HepG2 (cell line): ENCODE results near the gene PPFIA3. TPM values are rescaled to one million over a fixed set of nuclear protein-coding genes. Genes with fewer than 3 reads are reported as not detected.
A peak's percentile ranks its signal among the peaks of the same experiment; 100 is the strongest.

Experiments used
- ATF7 ChIP-seq, 2 experiments: fragments of 450-650 bp in 1 of 2; sonication (generic) in 1 of 2; formaldehyde crosslinking in 1 of 2; IDR thresholded peaks; 2 replicates each; pipeline versions ENCODE4 v1.4.0 to v1.6.1; 2016 to 2020; ENCODE audit warnings: antibody characterized with exemption in 1 of 2, mild to moderate bottlenecking in 1 of 2, missing genetic modification reagents in 1 of 2
- BORCS8-MEF2B ChIP-seq: sonication (generic); formaldehyde crosslinking; IDR thresholded peaks from 2 replicates; pipeline ENCODE4 v1.8.0; 2022; ENCODE audit warnings: mild to moderate bottlenecking, missing genetic modification reagents
- CREM ChIP-seq, 2 experiments: sonication (generic) in 1 of 2; formaldehyde crosslinking in 1 of 2; IDR thresholded peaks; 2 replicates each; pipeline versions ENCODE4 v1.4.0 to v1.6.1; 2016 to 2020; ENCODE audit warnings: antibody characterized with exemption in 1 of 2, mild to moderate bottlenecking in 1 of 2, missing genetic modification reagents in 1 of 2
- FIP1L1 ChIP-seq: fragments of 200-400 bp; formaldehyde crosslinking; IDR thresholded peaks from 2 replicates; pipeline ENCODE4 v1.6.1; 2018; ENCODE audit warnings: low read depth, mild to moderate bottlenecking, low read length, moderate library complexity, borderline replicate concordance; ENCODE audit not compliant: insufficient read depth
- FOXA1 ChIP-seq, 2 experiments: fragments of 450-650 bp in 1 of 2; sonication (generic) in 1 of 2; formaldehyde crosslinking in 1 of 2; IDR thresholded peaks; 2 replicates each; pipeline versions ENCODE4 v1.4.0 to v1.6.1; 2016 to 2020; ENCODE audit warnings: missing genetic modification reagents in 1 of 2
- HMG20A ChIP-seq: IDR thresholded peaks from 2 replicates; pipeline ENCODE4 v1.6.1; 2016; ENCODE audit warnings: borderline replicate concordance
- ISX ChIP-seq: sonication (generic); formaldehyde crosslinking; conservative IDR thresholded peaks from 2 replicates; pipeline ENCODE4 v1.5.0; 2020; ENCODE audit warnings: missing genetic modification reagents
- KMT2A ChIP-seq: sonication (generic); formaldehyde crosslinking; IDR thresholded peaks from 2 replicates; pipeline ENCODE4 v1.4.0; 2020; ENCODE audit warnings: missing genetic modification reagents
- MATR3 ChIP-seq: sonication (generic); formaldehyde crosslinking; IDR thresholded peaks from 2 replicates; pipeline ENCODE4 v1.4.0; 2020; ENCODE audit warnings: missing genetic modification reagents
- NR2C2 ChIP-seq: sonication (generic); formaldehyde crosslinking; IDR thresholded peaks from 2 replicates; pipeline ENCODE4 v1.4.0; 2020; ENCODE audit warnings: missing genetic modification reagents, mild to moderate bottlenecking, moderate library complexity, borderline replicate concordance
- NR2F6 ChIP-seq, 2 experiments: IDR thresholded peaks; 2 replicates each; pipeline ENCODE4 v1.6.1; 2016; ENCODE audit warnings: antibody characterized with exemption in 1 of 2, mild to moderate bottlenecking in 1 of 2
- RBM39 ChIP-seq: fragments of 200-400 bp; formaldehyde crosslinking; IDR thresholded peaks from one replicate; pipeline ENCODE4 v1.6.1; 2018; ENCODE audit warnings: antibody characterized with exemption, mild to moderate bottlenecking, low read depth, low read length; ENCODE audit not compliant: poor library complexity, severe bottlenecking
- REXO4 ChIP-seq: sonication (generic); formaldehyde crosslinking; IDR thresholded peaks from 2 replicates; pipeline ENCODE4 v1.8.0; 2022; ENCODE audit warnings: missing genetic modification reagents, mild to moderate bottlenecking, borderline replicate concordance
- RFX3 ChIP-seq: IDR thresholded peaks from 2 replicates; pipeline ENCODE4 v1.6.1; 2016; ENCODE audit warnings: missing biosample characterization, missing genetic modification reagents
- SMAD1 ChIP-seq: sonication (generic); formaldehyde crosslinking; IDR thresholded peaks from 2 replicates; pipeline ENCODE4 v1.4.0; 2020; ENCODE audit warnings: missing genetic modification reagents, low read depth, mild to moderate bottlenecking, borderline replicate concordance
- SMAD9 ChIP-seq: sonication (generic); formaldehyde crosslinking; IDR thresholded peaks from 2 replicates; pipeline ENCODE4 v1.5.1; 2020; ENCODE audit warnings: mild to moderate bottlenecking, missing genetic modification reagents
- STAG1 ChIP-seq: sonication (generic); formaldehyde crosslinking; IDR thresholded peaks from 2 replicates; pipeline ENCODE4 v1.4.0; 2020; ENCODE audit warnings: missing genetic modification reagents
- SUZ12 ChIP-seq: fragments of 150-350 bp; IDR thresholded peaks from 2 replicates; pipeline ENCODE4 v1.6.1; 2014; ENCODE audit warnings: low read depth, low read length
- ZNF318 ChIP-seq: sonication (generic); formaldehyde crosslinking; IDR thresholded peaks from 2 replicates; pipeline ENCODE4 v1.4.0; 2020; ENCODE audit warnings: mild to moderate bottlenecking, missing genetic modification reagents
- polyA plus RNA-seq, 8 experiments: library from polyadenylated mRNA; depleted of rRNA in 3 of 8; stranded (reverse) in 7 of 8; unstranded in 1 of 8; fragments of >200 nt; fragmentation: Illumina TruSeq in 4 of 8; extraction: Trizol in 4 of 8; gene quantifications; 2 replicates each; pipeline versions ENCODE4 v1.2.1 to v1.2.3, GENCODE V29; 2011 to 2016; ENCODE audit warnings: low read depth in 4 of 8, missing spikeins in 1 of 8, mixed read lengths in 1 of 8; ENCODE audit not compliant: insufficient read depth in 1 of 8
- total RNA-seq, 5 experiments: library from RNA; depleted of rRNA; stranded (reverse); fragments of >200 nt; fragmentation: Illumina TruSeq; extraction: Trizol; gene quantifications; 2 replicates each; pipeline ENCODE4 v1.2.3, GENCODE V29; 2016; ENCODE audit warnings: low read depth in 1 of 5

PPFIA3 gene
- total and polyA plus RNA-seq, 2 of the 13 experiments (the other 11 are each of a cell fraction or from before 2014, with no cell fraction given), result 6.7 to 8.6 TPM

GRCh38 chr19:49150106-49150943, 31.0 kb downstream of the PPFIA3 start (continued):
- TF ChIP-seq ZNF318 (CRISPR knock-in tag) (0 out of 2 replicates have a peak, but pooled peaks have one; percentile 50), ISX (CRISPR knock-in tag) (no peak), RBM39 (peak; percentile 32), STAG1 (CRISPR knock-in tag) (no peak), KMT2A (CRISPR knock-in tag) (no peak; the same call in 1 of the 2 replicates), MATR3 (CRISPR knock-in tag) (no peak), RFX3 (CRISPR knock-in tag) (no peak), ATF7 (IDR thresholded peaks at IDR 0.05) (peak; percentile 66), ATF7 (CRISPR knock-in tag; IDR thresholded peaks at IDR 0.05) (peak; percentile 62; the same call in 1 of the 2 replicates), SUZ12 (no peak), NR2C2 (CRISPR knock-in tag) (peak; percentile 14; the same call in 1 of the 2 replicates), SMAD1 (CRISPR knock-in tag) (no peak), CREM (IDR thresholded peaks at IDR 0.05) (no peak), CREM (CRISPR knock-in tag; IDR thresholded peaks at IDR 0.05) (no peak), BORCS8-MEF2B (0 out of 2 replicates have a peak, but pooled peaks have one; percentile 14), NR2F6 (IDR thresholded peaks at IDR 0.05) (no peak), NR2F6 (CRISPR knock-in tag; IDR thresholded peaks at IDR 0.05) (0 out of 2 replicates have a peak, but pooled peaks have one; percentile 24), HMG20A (peak; percentile 24; the same call in 1 of the 2 replicates), FIP1L1 (0 out of 2 replicates have a peak, but pooled peaks have one; percentile 36), FOXA1 (IDR thresholded peaks at IDR 0.05) (no peak), FOXA1 (CRISPR knock-in tag; IDR thresholded peaks at IDR 0.05) (no peak), SMAD9 (CRISPR knock-in tag) (no peak), REXO4 (CRISPR knock-in tag) (no peak)
